T1000 (cell line): ENCODE data around the gene CXCL16.
"Not testable (repeated sequence)": the region's sequence is repeated elsewhere in the genome, so short reads cannot be mapped to it uniquely, and the experiment has no call there.

Source experiments
- DNase-seq: peaks from one replicate; lab custom pipeline; 2025; ENCODE audit warnings: mixed read lengths; lab: John Stamatoyannopoulos, UW

The CXCL16 gene

DNA sequence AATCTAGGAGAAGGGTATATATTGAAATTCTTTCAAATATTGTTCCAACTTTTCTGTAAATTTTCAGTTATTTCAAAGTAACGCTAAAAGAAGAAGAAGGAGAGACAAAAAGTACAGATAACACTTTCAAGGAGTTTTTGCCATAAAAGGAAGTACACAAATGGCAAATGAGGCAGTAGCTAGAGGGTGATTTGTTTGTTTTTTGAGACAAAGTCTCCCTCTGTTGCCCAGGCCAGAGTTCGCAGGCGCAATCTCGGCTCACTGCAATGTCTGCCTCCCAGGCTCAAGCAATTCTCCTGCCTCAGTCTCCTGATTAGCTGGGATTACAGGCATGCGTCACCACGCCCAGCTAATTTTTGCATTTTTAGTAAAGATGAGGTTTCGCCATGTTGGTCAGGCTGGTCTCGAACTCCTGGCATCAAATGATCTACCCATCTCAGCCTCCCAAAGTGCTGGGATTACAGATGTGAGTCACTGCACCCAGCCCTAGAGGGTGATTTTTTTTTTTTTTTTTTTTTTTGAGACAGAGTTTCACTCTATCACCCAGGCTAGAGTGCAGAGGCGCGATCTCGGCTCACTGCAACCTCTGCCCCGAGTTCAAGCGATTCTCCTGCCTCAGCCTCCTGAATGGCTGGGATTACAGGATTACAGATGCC, 40.2 kb downstream of the CXCL16 start:
- not testable (repeated sequence) for DNase-seq

DNA sequence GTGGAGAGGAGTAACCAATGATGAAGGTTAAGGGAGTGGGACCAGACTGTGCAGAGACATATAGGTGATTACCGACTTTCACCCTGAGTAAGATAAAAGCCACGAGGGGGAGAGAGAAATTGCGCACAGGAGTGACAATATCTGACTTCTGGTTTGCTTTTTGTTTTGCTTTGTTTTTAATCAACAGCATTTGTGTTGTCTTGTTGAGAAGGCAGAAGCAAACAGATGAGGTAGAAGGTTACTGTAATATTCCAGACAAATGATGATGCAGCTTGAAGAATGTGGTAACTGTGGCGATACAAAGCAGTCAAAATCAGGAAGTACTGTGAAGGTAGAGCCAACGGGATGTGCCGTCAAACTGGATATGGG, 43.3 kb downstream of the CXCL16 start:
- DNase-seq, result no peak

DNA sequence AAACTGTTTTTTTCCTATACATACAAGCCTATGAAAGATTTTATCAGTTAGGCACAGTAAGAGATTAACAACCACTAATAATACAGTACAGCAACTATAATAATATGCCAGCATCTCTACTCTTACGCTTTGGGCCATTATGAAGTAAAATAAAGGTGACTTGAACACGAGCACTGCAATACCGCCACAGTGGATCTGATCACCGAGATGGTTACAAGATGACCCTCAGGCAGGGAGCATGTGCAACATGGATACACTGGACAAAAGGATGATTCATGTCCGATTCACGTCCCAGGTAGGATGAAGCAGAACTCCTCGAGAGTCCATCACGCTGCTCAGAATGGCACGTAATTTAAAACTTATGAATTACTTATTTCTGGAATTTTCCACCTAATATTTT, 46.3 kb downstream of the CXCL16 start:
- no peak for DNase-seq

DNA sequence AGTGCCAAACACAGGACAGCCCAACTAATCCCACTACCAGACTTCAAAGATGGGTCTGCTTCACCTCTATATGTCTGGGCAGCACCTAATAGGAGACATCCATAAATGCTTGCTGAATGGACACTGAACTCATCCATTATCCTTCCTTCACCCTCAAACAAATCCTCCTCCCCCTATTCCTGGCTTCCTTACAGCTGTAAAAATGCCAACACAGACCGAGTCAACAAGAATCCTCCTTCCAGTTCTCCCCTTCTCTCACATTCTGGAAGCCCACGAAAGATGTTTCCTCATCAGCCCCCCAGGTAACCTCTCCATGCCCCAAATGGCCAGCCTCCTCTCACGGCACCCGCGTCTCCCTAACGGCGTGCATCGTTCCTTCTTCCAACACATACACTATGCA, 48.0 kb downstream of the CXCL16 start:
- no peak for DNase-seq

DNA sequence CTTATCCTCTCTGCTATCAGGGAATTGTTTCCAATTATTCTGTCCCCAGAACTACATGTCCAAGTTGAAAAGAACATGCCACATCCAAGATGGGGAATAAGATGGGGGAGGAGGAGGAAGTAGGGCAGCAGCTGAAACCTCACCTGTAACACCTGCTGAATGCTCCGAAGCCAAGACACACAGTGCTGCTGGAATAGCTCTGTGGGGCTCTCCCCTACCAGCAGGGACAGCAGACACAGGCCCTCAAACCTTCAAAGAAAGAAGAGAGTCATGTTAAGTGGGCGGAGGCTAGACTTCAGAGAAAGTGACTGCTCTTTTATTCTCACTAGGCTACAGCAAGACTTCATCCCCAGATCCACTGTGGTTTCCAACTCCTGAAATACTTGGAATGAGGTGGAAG, 49.0 kb downstream of the CXCL16 start:
- no peak for DNase-seq

DNA sequence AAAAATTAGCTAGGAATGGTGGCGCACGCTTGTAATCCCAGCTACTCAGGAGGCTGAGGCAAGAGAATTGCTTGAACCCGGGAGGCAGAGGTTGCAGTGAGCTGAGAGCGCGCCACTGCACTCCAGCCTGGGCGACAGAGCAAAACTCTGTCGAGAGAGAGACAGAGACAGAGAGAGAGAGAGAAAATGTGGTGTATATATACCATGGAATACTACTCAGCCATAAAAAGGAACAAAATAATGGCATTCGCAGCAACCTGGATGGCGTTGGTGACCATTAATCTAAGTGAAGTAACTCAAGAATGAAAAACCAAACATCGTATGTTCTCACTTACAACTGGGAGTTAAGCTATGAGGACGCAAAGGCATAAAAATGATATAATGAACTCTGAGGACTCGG, 49.9 kb downstream of the CXCL16 start:
- not testable (repeated sequence) for DNase-seq

DNA sequence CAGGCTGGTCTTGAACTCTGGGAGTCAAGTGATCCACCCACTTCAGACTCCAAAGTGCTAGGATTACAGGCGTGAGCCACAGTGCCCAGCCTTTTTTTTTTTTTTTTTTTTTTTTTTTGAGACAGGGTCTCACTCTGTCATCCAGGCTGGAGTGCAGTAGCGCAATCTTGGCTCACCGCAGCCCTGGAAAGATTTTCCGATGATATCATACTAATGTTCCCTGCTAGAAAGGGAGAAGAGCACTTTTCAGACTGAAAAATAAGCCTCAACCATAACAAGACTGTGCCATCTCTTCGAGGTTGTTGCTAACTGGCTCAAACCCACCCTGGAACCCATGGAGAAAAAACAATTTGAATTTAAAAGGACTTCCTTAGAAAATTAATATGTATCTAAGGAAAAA, 56.0 kb downstream of the CXCL16 start:
- DNase-seq, result not testable (repeated sequence)
